ENCODE measurements around the gene STARD4. TPM values are rescaled to one million over a fixed set of nuclear protein-coding genes. Genes with fewer than 3 reads are reported as not detected.

The STARD4 gene
- total and polyA plus RNA-seq, 4 donors = 10.1 to 61.2 (median 34.1) TPM

GRCh38 chr5:111545031-111545430, 32.7 kb upstream of the STARD4 start:
- TF ChIP-seq ZBTB33 (IDR thresholded peaks at IDR 0.05) (no peak), ATF3 (IDR thresholded peaks at IDR 0.05) (no peak), FOXA2 (IDR thresholded peaks at IDR 0.05) (no peak), SP1 (IDR thresholded peaks at IDR 0.05) (no peak), FOXA1 (IDR thresholded peaks at IDR 0.05) (no peak), REST (IDR thresholded peaks at IDR 0.05) (no peak), TAF1 (conservative IDR thresholded peaks at IDR 0.05) (no peak), YY1 (IDR thresholded peaks at IDR 0.05) (no peak), RAD21 (IDR thresholded peaks at IDR 0.05) (no peak), RXRA (IDR thresholded peaks at IDR 0.05) (no peak), NR2F2 (IDR thresholded peaks at IDR 0.05) (no peak), JUND (IDR thresholded peaks at IDR 0.05) (no peak), GABPA (IDR thresholded peaks at IDR 0.05 in 1 of 2, conservative IDR thresholded peaks at IDR 0.05 in 1 of 2) (no peak), HNF4G (IDR thresholded peaks at IDR 0.05) (no peak)
- WGBS = 79% methylated on average over 1 of the region's 1 CpG

DNA sequence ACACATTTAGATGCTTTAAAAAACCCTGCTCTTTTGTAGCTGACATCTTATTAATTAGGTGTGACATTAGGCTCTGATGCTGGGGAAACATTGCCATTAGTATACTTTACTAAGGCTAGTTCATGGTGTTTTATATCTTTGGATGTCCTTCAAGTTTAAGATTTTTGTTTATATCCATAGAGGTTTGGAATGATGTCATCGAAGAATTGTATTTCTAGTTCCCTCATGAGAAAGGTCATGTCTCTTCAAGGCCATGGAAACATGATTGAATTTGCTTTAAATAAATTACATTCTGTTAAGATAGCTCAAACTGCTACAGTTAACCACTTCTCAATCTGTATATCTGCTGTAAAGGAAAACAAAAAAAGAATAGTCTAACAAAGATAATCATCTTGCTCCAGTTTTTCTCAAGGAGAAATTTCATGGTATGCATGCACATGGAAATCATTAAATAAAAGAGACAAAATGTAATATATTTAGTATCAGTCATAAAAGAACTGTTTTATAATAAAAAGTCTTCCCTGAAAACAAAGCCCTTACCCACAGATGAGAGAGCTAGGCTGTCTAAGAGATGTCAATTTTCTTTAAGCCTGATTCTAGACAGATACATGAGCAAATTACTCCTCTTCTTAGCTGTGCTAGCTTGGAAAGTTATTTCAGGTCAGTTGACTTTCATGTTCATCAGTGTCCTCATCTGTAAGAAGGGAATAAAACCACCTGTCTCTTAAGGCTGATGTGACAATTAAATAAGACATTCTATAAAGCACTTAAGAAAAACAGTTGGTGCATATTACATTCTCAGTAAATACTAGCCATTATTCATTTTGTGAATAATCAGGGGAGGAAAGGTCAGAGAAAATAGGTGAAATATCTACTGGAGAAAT, 25.0 kb upstream of the STARD4 start:
- Histone ChIP-seq H3K36me3 (ENCODE audit: control insufficient read depth in 4 of 4, insufficient read depth in 3 of 4, low read depth in 1 of 4, low read length in 3 of 4) (no peaks in the 10 kb centered on the region), H3K4me3 (ENCODE audit: low read depth in 1 of 3, low read length in 3 of 3) (no peak overlapping the region), H3K9ac (ENCODE audit: low read depth in 1 of 2, low read length in 2 of 2) (no peak overlapping the region), H3K27me3 (ENCODE audit: control insufficient read depth in 4 of 4, insufficient read depth in 4 of 4, low read length in 3 of 4) (no peaks in the 10 kb centered on the region), H3K9me3 (ENCODE audit: control insufficient read depth in 4 of 4, low read length in 3 of 4) (no peaks in the 10 kb centered on the region), H3K27ac (ENCODE audit: low read depth in 1 of 2, low read length in 2 of 2) (no peak overlapping the region), H3K4me1 (ENCODE audit: control insufficient read depth in 4 of 4, insufficient read depth in 4 of 4, low read length in 3 of 4) (no peaks in the 10 kb centered on the region)
- 79% methylated on average over 1 of the region's 1 CpG for WGBS
- no peak for TF ChIP-seq HNF4G (IDR thresholded peaks at IDR 0.05)
- no peak for TF ChIP-seq ATF3 (IDR thresholded peaks at IDR 0.05)
- TF ChIP-seq NR2F2 (IDR thresholded peaks at IDR 0.05) = no peak
- no peak for TF ChIP-seq RAD21 (IDR thresholded peaks at IDR 0.05)
- TF ChIP-seq JUND (IDR thresholded peaks at IDR 0.05) = no peak
- TF ChIP-seq HNF4A (conservative IDR thresholded peaks at IDR 0.05) = no peak
- no peak for DNase-seq (ENCODE audit: low spot score)

More at GRCh38 chr5:111545031-111545430, 32.7 kb upstream of the STARD4 start:
- no peak for DNase-seq (ENCODE audit: low spot score)
- Histone ChIP-seq H3K27me3 (ENCODE audit: control insufficient read depth in 4 of 4, insufficient read depth in 4 of 4, low read length in 3 of 4) (no peaks in the 10 kb centered on the region), H3K4me3 (ENCODE audit: low read depth in 1 of 3, low read length in 3 of 3) (no peak overlapping the region), H3K4me1 (ENCODE audit: control insufficient read depth in 4 of 4, insufficient read depth in 4 of 4, low read length in 3 of 4) (peaks cover 0 to 8% (median 3%) of the 10 kb centered on the region in 4 donors), H3K9ac (ENCODE audit: low read depth in 1 of 2, low read length in 2 of 2) (no peak overlapping the region), H3K27ac (ENCODE audit: low read depth in 1 of 2, low read length in 2 of 2) (no peak overlapping the region), H3K9me3 (ENCODE audit: control insufficient read depth in 4 of 4, low read length in 3 of 4) (no peaks in the 10 kb centered on the region), H3K36me3 (ENCODE audit: control insufficient read depth in 4 of 4, insufficient read depth in 3 of 4, low read depth in 1 of 4, low read length in 3 of 4) (no peaks in the 10 kb centered on the region)

Measured in liver (tissue), 9 donors.